ENCODE measurements around the gene ELK3.

GRCh38 chr12:96223411-96224218, 29.4 kb downstream of the ELK3 start:
- TF ChIP-seq EZH2 (IDR thresholded peaks at IDR 0.05; ENCODE audit: borderline replicate concordance, low read length) (no peak), CTCF (conservative IDR thresholded peaks at IDR 0.05 in 1 of 2, IDR thresholded peaks at IDR 0.05 in 1 of 2; ENCODE audit: extremely low read depth in 1 of 2, insufficient read depth in 1 of 2, low read depth in 1 of 2, low read length in 2 of 2) (no peak)

Data from mammary epithelial cell (primary cell).